T-helper 2 cell treated with Interferon-gamma antibody and Interleukin-4, amounts not matched to agents 100 ng/mL and 5 ng/mL, for 36 hours (primary cell): ENCODE results near the gene EPB41. TPM values are rescaled to one million over a fixed set of nuclear protein-coding genes. Genes with fewer than 3 reads are reported as not detected.
"Not testable (repeated sequence)": the region's sequence is repeated elsewhere in the genome, so short reads cannot be mapped to it uniquely, and the experiment has no call there.

Experiments used
- intact Hi-C: fragments of 100-400 bp; cut with micrococcal nuclease; formaldehyde crosslinking; loops from one replicate; pipeline ENCODE4 v1.15.1; 2023
- total RNA-seq: library from RNA; stranded (reverse); gene quantifications from 2 replicates; pipeline ENCODE4 v1.2.3, GENCODE V29; 2022

EPB41 gene
- total RNA-seq, 1 donor from 2014 or later = 106 TPM

DNA sequence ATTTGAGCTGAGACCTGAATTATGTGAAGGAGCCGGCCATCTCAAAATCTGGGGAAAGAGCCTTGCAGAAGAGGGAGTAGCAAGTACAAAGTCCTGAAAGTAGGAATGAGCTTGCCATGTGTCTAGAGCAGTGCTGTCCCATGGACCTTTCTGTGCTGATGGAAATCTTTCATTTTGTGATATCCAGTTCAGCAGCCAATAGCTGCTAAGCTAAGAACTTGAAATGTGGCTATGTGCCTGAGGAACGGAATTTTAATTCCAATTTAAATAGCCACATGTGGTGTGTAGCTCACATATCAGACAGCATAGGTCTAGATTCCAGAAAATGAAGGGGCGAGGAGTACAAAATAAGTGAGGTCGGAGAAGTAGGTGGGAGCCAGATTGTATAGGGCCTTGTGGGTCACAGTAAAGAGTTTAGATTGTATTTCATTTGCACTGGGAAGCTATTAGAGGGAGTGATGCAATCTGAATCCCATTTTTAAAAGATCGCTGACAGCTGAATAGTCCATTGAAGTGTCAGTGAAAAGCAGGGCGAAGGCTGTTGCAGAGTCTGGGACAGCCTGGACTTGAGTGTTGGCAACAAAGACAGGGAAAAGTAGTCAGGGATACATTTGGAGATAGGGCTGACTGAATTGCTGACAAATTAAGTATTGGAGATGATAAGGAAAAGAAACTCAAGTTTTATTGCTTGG is 129.1 kb downstream of the EPB41 start:
- intact Hi-C loops = no loop called here

DNA sequence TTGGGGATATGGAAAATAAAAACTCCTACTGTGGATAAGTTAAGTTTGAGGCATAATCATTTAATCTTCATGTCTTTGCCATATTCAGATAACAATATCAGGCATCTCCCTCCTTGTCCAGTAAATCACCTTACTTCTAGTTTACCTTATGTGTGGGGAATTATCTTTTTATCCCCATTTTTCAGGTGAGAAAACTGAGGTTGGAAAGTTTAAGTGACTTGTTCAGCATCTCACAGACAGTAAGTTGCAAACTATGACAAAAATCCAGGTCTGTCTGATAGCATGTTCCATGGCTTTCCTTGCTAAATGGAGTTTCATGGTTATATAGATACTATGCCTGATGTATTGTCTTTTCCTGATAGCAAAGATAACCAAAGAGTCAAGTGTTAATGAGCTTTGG is 129.6 kb downstream of the EPB41 start:
- intact Hi-C loops = no loop called here

DNA sequence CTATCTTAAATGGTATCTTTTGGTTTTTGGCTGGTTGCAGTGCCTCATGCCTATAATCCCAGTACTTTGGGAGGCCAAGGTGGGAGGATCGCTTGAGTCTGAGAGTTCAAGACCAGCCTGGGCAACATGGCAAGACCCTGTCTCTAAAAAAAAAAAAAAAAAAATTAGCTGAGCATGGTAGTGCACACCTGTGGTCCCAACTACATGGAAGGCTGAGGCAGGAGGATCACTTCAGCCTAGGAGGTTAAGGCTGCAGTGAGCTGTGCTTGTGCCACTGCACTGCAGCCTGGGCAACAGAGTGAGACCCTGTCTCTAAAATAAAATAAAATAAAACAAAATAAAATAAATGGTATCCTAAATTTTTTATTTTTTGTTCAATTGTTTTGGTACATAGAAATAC is 131.3 kb downstream of the EPB41 start:
- intact Hi-C loops = not testable (repeated sequence)

DNA sequence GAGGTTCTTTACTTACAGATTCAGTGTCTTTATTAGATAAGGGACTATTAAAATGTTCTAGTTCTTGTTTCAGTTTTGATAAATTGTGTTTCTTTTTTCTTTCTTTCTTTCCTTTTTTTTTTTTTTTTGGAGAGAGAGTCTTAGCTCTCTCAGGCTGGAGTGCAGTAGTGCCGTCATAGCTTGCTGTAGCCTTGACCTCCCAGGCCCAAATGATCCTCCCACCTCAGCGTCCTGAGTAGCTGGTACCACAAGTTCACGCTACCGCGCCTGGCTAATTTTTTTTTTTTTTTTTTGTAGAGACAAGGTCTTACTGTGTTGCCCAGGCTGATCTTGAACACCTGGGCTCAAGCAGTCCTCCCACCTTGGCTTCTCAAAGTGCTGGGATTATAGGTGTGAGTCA is 132.8 kb downstream of the EPB41 start:
- intact Hi-C loops = no loop called here

GRCh38 chr1:29050166-29050565 is 135.8 kb downstream of the EPB41 start:
- intact Hi-C loops = no loop called here

GRCh38 chr1:29052100-29052499 is 137.7 kb downstream of the EPB41 start:
- intact Hi-C loops = no loop called here

DNA sequence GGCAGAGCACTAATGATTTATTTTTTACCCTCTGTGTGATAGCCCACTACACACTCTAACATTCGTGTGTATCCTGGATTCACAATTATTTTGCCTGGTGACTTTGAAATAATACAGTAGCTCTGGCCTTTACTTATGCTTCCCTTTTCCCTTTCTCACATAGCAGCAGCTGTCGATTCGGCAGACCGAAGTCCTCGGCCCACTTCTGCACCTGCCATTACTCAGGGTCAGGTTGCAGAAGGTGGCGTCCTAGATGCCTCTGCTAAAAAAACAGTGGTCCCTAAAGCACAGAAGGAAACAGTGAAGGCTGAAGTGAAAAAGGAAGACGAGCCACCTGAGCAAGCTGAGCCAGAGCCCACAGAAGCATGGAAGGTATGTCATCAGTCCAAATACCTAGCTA is 138.6 kb downstream of the EPB41 start:
- intact Hi-C loops = no loop called here

DNA sequence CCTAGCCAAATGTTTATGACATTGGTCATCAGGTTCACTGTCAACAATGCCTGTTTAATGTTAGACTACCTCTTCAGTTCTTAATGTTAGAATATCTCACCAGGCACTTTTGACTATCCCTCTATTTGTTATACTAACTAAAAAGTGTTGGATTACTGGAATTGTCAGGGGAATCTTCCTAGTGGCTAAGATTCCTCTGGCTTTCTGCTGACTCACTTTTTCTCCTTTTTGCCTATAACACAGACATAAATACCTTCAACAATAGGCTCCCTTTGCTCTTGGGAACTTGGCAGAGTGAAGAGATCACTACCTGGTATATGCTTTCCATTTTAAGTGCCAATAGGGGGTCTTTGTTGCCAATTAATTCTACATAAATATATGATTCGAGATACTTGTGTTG is 140.8 kb downstream of the EPB41 start:
- intact Hi-C loops = no loop called here

- intact Hi-C loops = no loop called here
These were observed 141.9 kb downstream of the EPB41 start for GRCh38 chr1:29056256-29056655.

- intact Hi-C loops = no loop called here
These were observed 143.3 kb downstream of the EPB41 start for GRCh38 chr1:29057700-29058099.

DNA sequence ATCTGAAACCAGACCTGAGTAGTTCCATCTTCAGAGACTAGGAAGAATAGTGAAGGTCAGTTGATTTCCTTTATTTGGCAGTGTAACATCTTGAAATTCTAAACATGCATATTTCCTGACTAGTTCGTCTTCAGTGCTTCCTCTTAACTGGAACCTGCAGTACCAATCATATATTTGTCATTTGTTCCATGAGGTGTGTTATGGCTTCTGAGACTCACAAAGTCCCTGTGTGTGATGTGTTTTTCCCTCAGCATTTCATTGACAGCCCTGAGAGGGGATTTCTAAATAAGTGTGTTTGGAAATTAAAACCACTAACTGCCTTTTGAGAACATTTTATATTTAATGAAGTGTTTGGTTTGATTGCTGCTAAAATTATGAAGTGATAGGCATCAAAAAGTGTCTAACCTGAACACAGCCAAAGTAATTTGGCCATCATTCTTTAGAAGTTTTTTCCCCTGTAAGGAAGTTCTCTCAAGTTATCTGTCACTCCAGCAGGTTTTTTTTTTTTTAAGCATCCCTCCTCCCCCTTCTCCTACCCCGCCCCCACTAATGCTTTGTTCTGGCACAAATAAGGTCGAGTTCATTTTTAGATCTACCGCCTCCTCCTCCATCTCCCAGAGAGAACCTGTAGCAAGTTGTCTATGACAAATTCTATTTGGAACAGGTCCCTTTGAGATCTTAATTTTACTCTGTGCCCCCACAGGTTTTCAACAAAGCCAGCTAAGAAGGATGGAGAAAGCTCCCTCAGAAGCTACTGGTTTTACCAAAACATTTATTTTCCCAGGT is 148.0 kb downstream of the EPB41 start:
- intact Hi-C loops = no loop called here

GRCh38 chr1:29064064-29064463 is 149.7 kb downstream of the EPB41 start:
- intact Hi-C loops = no loop called here

GRCh38 chr1:29077155-29077554 is 162.8 kb downstream of the EPB41 start:
- intact Hi-C loops = no loop called here

DNA sequence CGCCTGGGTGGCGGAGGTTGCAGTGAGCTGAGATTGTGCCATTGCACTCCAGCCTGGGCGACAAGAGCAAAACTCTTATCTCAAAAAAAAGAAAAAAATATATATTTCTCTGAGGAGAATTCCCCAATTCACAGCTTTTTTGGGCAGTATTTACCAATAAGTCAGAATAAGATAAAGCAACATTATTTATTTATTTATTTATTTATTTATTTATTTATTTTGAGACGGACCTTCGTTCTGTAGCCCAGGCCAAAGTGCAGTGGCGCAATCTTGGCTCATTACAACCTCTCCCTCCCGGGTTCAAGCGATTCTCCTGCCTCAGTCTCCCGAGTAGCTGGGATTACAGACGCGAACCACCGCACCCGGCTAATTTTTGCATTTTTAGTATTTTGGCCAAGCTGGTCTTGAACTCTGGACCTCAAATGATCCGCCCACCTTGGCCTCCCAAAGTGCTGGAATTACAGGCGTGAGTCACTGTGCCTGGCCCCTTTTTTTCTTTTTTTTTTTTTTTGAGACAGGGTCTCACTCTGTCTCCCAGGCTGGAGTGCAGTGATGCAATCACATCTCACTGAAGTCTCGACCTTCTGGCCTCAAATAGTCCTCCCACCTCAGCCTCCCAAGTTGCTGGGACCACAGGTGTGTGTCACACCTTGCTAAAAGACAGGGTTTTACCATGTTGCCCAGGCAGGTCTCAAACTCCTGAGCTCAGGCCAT is 165.7 kb downstream of the EPB41 start:
- intact Hi-C loops = not testable (repeated sequence)

DNA sequence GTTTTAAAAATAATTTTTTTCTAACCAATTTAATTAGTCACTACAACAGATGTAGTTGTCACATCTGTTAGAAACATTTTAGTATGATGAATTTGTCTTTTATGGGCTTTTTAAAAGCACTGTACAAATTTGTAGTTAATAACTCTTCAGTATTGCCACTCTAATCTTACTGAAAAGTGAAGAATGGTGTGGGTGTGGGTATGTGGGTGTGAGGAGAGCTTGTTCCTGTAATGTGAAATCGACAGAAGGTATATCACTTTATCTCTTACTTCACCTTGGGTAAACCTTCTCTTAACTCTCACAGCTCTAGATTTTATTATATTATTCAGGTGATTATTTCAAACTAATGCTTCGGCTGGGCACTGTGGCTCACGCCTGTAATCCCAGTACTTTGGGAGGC is 166.8 kb downstream of the EPB41 start:
- intact Hi-C loops = no loop called here

- intact Hi-C loops = no loop called here
These were observed 168.2 kb downstream of the EPB41 start for GRCh38 chr1:29082519-29082918.

DNA sequence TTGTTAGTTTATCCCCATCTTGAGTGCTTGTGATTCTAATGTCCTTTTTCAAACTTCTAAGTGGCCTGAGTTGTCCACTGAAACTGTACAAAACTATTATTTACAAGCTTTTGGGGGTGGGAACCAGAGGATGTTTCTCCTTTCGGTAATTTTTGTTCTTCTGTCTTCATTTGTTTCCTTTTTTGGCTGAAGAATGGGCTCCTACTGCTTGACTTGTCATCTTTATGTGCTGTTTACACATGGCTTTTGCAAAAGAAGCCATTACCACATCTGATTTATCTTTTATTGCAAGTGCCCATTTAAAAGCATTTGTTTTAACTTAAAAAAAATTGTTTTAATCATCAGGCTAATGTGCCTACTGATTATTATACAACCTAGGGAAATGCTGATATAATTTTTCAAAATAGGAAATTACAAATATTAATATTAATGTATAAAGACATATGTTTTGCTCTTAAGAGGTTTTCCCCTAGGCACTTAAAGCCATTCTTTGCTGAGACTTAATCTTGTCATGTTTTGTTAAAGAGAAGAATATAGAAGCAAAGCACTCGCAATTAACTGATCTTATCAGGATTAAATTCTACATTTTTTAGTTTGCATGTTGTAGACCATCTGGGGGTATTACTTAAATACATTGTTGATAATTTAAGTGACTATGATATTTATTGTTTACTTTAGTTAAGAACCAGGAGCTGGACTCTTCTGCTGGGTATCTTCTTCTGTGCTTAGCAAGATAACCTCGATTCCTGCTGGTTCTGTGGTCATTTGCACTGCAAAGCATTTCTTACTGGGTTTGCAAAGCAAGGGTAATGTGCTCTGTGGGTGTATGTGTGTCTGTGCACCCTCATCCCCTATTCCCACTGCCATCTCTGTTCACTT is 169.2 kb downstream of the EPB41 start:
- intact Hi-C loops = no loop called here

DNA sequence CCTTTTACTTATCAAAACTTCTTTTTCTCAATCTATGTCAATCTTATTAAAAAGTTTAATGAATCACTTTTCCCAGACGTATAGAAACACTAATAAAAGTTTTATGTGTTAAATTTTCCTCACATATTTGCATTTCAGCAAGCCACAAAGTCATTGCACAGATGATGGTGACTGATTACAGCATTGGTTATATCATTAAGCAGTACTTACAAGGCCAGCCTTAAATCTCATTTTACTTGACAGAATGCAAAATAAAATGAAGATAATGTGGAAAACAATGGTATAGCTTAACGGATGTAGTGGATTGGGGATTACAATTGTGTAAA is 169.8 kb downstream of the EPB41 start:
- intact Hi-C loops = no loop called here

DNA sequence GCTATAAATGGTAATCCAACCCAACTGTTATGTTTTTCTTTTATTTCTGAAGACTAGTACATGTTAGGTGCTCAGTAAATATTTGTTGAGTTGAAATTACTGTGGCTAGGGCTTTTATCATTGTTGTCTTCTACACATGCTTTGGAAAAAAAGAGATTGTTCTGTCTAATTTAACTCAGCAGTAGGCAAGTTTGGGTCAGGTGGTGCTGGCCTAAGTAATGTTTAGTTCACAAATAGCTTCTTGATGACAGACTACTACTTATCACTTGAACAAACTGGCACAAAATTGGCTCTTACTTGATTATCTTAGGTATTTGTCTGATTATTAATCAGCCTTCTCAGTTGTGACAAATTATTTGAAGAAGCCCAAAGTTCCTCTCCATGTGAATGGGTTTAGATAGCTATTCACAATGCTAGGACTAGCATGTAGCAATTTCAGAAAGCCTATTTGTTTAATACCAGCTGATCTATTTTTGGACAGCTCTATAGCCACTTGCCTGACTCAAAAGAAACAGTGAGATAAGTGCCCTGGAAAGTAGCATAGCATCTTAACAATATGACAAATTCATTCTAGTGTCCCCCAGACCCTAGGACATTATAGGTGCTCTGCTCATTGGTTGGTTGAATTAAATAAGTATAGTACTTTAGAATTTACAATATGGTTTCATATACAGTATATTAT is 176.7 kb downstream of the EPB41 start:
- intact Hi-C loops = no loop called here

- intact Hi-C loops = not testable (repeated sequence)
These were observed 178.3 kb downstream of the EPB41 start for GRCh38 chr1:29092704-29093103.

- intact Hi-C loops = no loop called here
These were observed 180.1 kb downstream of the EPB41 start for GRCh38 chr1:29094433-29094832.
